Tibial nerve (tissue), 4 donors: ENCODE results near the gene ASS1.

Experiments
- EP300 ChIP-seq, 2 donors: sonication (generic); formaldehyde crosslinking; IDR thresholded peaks; one replicate each; pipeline ENCODE4 v1.6.1; 2017; ENCODE audit warnings: antibody characterized with exemption in 2 of 2, mild to moderate bottlenecking in 1 of 2
- POLR2A ChIP-seq, 2 donors: fragments of 450-650 bp; IDR thresholded peaks; one replicate each; pipeline ENCODE4 v1.6.1; 2017; ENCODE audit warnings: antibody characterized with exemption in 2 of 2, mild to moderate bottlenecking in 2 of 2, moderate library complexity in 2 of 2
- TF ChIP-seq, protein P1 (sequence below), 5 experiments: fragments of 200-600 bp in 3 of 5; fragments of 450-650 bp in 2 of 5; sonication (generic) in 3 of 5; IDR thresholded peaks; one replicate each; pipeline ENCODE4 v1.5.1; 2016 to 2019; ENCODE audit warnings: antibody characterized with exemption in 5 of 5, mild to moderate bottlenecking in 3 of 5, moderate library complexity in 2 of 5

DNA sequence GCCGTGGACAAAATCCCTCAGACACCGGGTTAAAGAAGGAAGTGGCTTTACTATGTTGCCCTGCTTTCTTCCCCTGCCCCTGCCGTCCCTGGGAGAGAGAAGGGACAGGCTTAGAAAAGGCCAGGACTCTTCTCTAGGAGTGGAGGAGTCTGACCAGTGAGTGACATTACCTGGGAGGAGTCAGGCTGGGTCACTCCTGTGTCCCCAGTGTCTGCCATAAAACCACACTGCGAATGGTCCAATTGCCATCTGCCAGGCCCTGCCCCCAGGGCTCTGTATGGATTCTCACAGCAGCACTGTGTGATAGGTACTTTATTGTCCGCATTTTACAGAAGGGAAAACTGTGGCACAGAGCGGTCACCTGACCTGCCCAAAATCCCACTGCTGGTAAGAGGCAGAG is 103.3 kb downstream of the ASS1 start:
- no peak for TF ChIP-seq POLR2A (IDR thresholded peaks at IDR 0.05)
- TF ChIP-seq, protein P1, sequence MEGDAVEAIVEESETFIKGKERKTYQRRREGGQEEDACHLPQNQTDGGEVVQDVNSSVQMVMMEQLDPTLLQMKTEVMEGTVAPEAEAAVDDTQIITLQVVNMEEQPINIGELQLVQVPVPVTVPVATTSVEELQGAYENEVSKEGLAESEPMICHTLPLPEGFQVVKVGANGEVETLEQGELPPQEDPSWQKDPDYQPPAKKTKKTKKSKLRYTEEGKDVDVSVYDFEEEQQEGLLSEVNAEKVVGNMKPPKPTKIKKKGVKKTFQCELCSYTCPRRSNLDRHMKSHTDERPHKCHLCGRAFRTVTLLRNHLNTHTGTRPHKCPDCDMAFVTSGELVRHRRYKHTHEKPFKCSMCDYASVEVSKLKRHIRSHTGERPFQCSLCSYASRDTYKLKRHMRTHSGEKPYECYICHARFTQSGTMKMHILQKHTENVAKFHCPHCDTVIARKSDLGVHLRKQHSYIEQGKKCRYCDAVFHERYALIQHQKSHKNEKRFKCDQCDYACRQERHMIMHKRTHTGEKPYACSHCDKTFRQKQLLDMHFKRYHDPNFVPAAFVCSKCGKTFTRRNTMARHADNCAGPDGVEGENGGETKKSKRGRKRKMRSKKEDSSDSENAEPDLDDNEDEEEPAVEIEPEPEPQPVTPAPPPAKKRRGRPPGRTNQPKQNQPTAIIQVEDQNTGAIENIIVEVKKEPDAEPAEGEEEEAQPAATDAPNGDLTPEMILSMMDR (IDR thresholded peaks at IDR 0.05): no peak
- TF ChIP-seq EP300 (IDR thresholded peaks at IDR 0.05): no peak
